Measurements from ENCODE around the gene EFHC1. TPM values are rescaled to one million over a fixed set of nuclear protein-coding genes. Genes with fewer than 3 reads are reported as not detected.

Gene EFHC1
- total and polyA plus RNA-seq, 2 of the 13 experiments (the other 11 are each of a cell fraction or from before 2014, with no cell fraction given), result 23.4 to 29.5 TPM

DNA sequence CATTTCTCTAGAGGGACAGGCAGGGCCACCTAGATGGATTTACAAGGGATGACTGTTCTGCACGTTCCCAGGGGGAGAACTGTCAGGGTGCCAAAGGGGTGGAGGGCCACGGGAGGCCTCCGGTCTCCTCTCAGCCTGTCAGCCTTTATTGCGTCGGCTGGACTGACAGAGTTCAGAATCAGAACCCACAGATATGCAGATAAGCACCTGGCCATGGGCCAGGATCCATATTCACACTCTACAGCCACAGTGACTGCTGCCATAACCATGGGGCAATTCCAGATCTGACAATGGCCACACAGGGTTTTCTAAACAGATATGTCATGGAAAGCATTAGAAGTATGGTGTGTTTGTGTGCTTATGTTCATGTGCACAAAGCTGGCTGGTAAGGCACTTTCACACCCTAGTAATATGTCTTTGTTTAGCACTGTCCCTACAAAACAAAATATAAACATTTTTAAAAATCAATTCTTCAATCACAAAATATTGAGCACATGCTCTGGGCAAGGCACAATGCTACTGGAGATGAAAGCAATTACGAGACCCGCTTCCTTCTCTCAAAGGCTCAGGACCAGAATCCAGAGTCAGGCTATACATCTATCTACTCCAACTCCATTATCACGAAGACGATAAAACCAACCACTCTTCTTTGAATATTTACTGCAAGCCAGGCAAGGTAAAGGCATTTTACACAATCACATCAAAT is 127.7 kb downstream of the EFHC1 start (continued):
- no peak for TF ChIP-seq PCBP1 (IDR thresholded peaks at IDR 0.05; ENCODE audit: borderline replicate concordance, low read depth, low read length)
- TF ChIP-seq GABPA (IDR thresholded peaks at IDR 0.05; ENCODE audit: low read depth, low read length), result no peak
- peak; percentile 11; the same call in 1 of the 2 replicates for TF ChIP-seq GABPA (CRISPR knock-in tag; IDR thresholded peaks at IDR 0.05; ENCODE audit: low read depth)
- no peak for TF ChIP-seq ZKSCAN8 (CRISPR knock-in tag; IDR thresholded peaks at IDR 0.05; ENCODE audit: borderline replicate concordance)
- no peak for TF ChIP-seq KLF11 (CRISPR knock-in tag; IDR thresholded peaks at IDR 0.05)
- TF ChIP-seq, protein P1, sequence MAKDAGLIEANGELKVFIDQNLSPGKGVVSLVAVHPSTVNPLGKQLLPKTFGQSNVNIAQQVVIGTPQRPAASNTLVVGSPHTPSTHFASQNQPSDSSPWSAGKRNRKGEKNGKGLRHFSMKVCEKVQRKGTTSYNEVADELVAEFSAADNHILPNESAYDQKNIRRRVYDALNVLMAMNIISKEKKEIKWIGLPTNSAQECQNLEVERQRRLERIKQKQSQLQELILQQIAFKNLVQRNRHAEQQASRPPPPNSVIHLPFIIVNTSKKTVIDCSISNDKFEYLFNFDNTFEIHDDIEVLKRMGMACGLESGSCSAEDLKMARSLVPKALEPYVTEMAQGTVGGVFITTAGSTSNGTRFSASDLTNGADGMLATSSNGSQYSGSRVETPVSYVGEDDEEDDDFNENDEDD (CRISPR knock-in tag; IDR thresholded peaks at IDR 0.05; ENCODE audit: borderline replicate concordance), result peak; percentile 36; the same call in 1 of the 2 replicates
- no peak for TF ChIP-seq ETS1 (CRISPR knock-in tag; IDR thresholded peaks at IDR 0.05)
- no peak for TF ChIP-seq NFE2L1 (CRISPR knock-in tag; IDR thresholded peaks at IDR 0.05; ENCODE audit: borderline replicate concordance)
- no peak for TF ChIP-seq ZBTB25 (CRISPR knock-in tag; IDR thresholded peaks at IDR 0.05)
- no peak for TF ChIP-seq ZNF550 (CRISPR knock-in tag; IDR thresholded peaks at IDR 0.05; ENCODE audit: borderline replicate concordance)
- no peak for TF ChIP-seq NCOA1 (CRISPR knock-in tag; IDR thresholded peaks at IDR 0.05)
- TF ChIP-seq ZNF572 (CRISPR knock-in tag; IDR thresholded peaks at IDR 0.05), result no peak
- TF ChIP-seq E2F5 (CRISPR knock-in tag; conservative IDR thresholded peaks at IDR 0.05), result no peak
- no peak for TF ChIP-seq ZFP62 (CRISPR knock-in tag; IDR thresholded peaks at IDR 0.05)
- TF ChIP-seq, protein P2, sequence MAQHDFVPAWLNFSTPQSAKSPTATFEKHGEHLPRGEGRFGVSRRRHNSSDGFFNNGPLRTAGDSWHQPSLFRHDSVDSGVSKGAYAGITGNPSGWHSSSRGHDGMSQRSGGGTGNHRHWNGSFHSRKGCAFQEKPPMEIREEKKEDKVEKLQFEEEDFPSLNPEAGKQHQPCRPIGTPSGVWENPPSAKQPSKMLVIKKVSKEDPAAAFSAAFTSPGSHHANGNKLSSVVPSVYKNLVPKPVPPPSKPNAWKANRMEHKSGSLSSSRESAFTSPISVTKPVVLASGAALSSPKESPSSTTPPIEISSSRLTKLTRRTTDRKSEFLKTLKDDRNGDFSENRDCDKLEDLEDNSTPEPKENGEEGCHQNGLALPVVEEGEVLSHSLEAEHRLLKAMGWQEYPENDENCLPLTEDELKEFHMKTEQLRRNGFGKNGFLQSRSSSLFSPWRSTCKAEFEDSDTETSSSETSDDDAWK (CRISPR knock-in tag; IDR thresholded peaks at IDR 0.05), result no peak
- TF ChIP-seq HOXD1 (CRISPR knock-in tag; IDR thresholded peaks at IDR 0.05), result no peak
- TF ChIP-seq, protein P3, sequence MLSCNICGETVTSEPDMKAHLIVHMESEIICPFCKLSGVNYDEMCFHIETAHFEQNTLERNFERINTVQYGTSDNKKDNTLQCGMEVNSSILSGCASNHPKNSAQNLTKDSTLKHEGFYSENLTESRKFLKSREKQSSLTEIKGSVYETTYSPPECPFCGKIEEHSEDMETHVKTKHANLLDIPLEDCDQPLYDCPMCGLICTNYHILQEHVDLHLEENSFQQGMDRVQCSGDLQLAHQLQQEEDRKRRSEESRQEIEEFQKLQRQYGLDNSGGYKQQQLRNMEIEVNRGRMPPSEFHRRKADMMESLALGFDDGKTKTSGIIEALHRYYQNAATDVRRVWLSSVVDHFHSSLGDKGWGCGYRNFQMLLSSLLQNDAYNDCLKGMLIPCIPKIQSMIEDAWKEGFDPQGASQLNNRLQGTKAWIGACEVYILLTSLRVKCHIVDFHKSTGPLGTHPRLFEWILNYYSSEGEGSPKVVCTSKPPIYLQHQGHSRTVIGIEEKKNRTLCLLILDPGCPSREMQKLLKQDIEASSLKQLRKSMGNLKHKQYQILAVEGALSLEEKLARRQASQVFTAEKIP (CRISPR knock-in tag; IDR thresholded peaks at IDR 0.05; ENCODE audit: borderline replicate concordance), result no peak
